Stomach (tissue), 4 donors: ENCODE data around the gene SKOR1.

Source experiments
- POLR2A ChIP-seq, 4 donors: fragments of 450-650 bp; IDR thresholded peaks; one replicate each; pipeline ENCODE4 v1.6.1; 2016; ENCODE audit warnings: antibody characterized with exemption in 4 of 4, control low read depth in 2 of 4, mild to moderate bottlenecking in 1 of 4, moderate library complexity in 1 of 4
- POLR2AphosphoS5 ChIP-seq, 3 donors: sonication (generic); formaldehyde crosslinking; IDR thresholded peaks; one replicate each; pipeline ENCODE4 v1.6.1; 2016; ENCODE audit warnings: antibody characterized with exemption in 3 of 3
- TF ChIP-seq, protein P1 (sequence below), 7 experiments: fragments of 450-650 bp in 4 of 7; fragments of 200-600 bp in 3 of 7; sonication (generic) in 3 of 7; IDR thresholded peaks; one replicate each; pipeline ENCODE4 v1.5.1; 2016 to 2019; ENCODE audit warnings: antibody characterized with exemption in 7 of 7, control low read depth in 2 of 7, mild to moderate bottlenecking in 1 of 7

DNA sequence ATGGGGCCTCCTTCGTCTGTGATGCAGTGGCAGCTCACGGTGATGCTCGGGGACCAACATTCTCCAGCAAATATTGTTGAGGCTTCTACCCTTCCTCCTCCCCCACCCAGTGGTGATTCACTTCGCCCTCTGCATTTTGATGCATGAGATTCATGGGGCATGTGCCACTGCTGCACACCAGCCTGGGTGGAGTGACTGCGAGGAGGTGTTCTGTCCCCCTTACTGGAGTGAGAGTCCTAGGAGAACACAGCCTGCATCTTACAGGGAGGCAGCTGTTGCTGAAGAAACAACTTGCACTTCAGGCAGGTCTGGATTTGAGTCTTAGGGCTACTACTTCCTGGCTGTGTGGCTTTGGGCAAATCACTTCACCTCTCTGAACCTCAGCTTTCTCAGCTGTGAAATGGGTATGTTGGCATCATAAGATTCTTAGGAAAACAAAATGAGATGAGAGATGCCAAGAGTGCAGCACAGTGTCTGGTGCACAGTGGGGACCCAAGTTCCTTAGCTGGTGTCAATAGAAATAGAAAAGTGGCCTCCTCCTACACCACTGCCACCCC is 10.2 kb upstream of the SKOR1 start:
- TF ChIP-seq, protein P1, sequence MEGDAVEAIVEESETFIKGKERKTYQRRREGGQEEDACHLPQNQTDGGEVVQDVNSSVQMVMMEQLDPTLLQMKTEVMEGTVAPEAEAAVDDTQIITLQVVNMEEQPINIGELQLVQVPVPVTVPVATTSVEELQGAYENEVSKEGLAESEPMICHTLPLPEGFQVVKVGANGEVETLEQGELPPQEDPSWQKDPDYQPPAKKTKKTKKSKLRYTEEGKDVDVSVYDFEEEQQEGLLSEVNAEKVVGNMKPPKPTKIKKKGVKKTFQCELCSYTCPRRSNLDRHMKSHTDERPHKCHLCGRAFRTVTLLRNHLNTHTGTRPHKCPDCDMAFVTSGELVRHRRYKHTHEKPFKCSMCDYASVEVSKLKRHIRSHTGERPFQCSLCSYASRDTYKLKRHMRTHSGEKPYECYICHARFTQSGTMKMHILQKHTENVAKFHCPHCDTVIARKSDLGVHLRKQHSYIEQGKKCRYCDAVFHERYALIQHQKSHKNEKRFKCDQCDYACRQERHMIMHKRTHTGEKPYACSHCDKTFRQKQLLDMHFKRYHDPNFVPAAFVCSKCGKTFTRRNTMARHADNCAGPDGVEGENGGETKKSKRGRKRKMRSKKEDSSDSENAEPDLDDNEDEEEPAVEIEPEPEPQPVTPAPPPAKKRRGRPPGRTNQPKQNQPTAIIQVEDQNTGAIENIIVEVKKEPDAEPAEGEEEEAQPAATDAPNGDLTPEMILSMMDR (IDR thresholded peaks at IDR 0.05), result no peak
- TF ChIP-seq POLR2AphosphoS5 (IDR thresholded peaks at IDR 0.05), result no peak
- TF ChIP-seq POLR2A (IDR thresholded peaks at IDR 0.05), result no peak
